ENCODE data around the gene ARHGAP12.

The ARHGAP12 gene

GRCh38 chr10:31873724-31874123, 54.9 kb downstream of the ARHGAP12 start:
- DNase-seq = no peak

- no peak for DNase-seq
These were observed 57.2 kb downstream of the ARHGAP12 start for GRCh38 chr10:31871266-31872065.

- DNase-seq = no peak
These were observed 61.0 kb downstream of the ARHGAP12 start for GRCh38 chr10:31867646-31868045.

GRCh38 chr10:31866118-31866670, 62.4 kb downstream of the ARHGAP12 start:
- DNase-seq = no peak

GRCh38 chr10:31864834-31865518, 63.7 kb downstream of the ARHGAP12 start:
- no peak for DNase-seq

- DNase-seq = no peak
These were observed 73.6 kb downstream of the ARHGAP12 start for GRCh38 chr10:31855033-31855432.

- no peak for DNase-seq
These were observed 75.0 kb downstream of the ARHGAP12 start for GRCh38 chr10:31853629-31854028.

- DNase-seq = no peak
These were observed 77.4 kb downstream of the ARHGAP12 start for GRCh38 chr10:31851216-31851615.

GRCh38 chr10:31847515-31847914, 81.1 kb downstream of the ARHGAP12 start:
- DNase-seq = no peak

- no peak for DNase-seq
These were observed 89.9 kb downstream of the ARHGAP12 start for GRCh38 chr10:31838709-31839108.

- DNase-seq = no peak
These were observed 90.6 kb downstream of the ARHGAP12 start for GRCh38 chr10:31838065-31838464.

GRCh38 chr10:31836569-31837406, 91.8 kb downstream of the ARHGAP12 start:
- DNase-seq = no peak

GRCh38 chr10:31833753-31834152, 94.9 kb downstream of the ARHGAP12 start:
- no peak for DNase-seq

GRCh38 chr10:31832261-31832660, 96.4 kb downstream of the ARHGAP12 start:
- no peak for DNase-seq

- no peak for DNase-seq
These were observed 97.7 kb downstream of the ARHGAP12 start for GRCh38 chr10:31830887-31831286.

- DNase-seq = no peak
These were observed 98.9 kb downstream of the ARHGAP12 start for GRCh38 chr10:31829776-31830175.

- DNase-seq = no peak
These were observed 105.3 kb downstream of the ARHGAP12 start for GRCh38 chr10:31823358-31823757.

- DNase-seq = no peak
These were observed 105.9 kb downstream of the ARHGAP12 start for GRCh38 chr10:31822616-31823318.

GRCh38 chr10:31822150-31822549, 106.5 kb downstream of the ARHGAP12 start:
- no peak for DNase-seq

GRCh38 chr10:31820778-31821369, 107.8 kb downstream of the ARHGAP12 start:
- DNase-seq = no peak

- no peak for DNase-seq
These were observed 108.5 kb downstream of the ARHGAP12 start for GRCh38 chr10:31820096-31820495.

- DNase-seq = no peak
These were observed 109.2 kb downstream of the ARHGAP12 start for GRCh38 chr10:31819391-31819820.

All from NCI-H524 treated with DMSO at 0.1 percent for 48 hours (cell line).